ENCODE measurements around the gene CACNA1C. TPM values are rescaled to one million over a fixed set of nuclear protein-coding genes. Genes with fewer than 3 reads are reported as not detected.

The CACNA1C gene
- total RNA-seq, 5 donors from 2014 or later (not counting 1 experiment from before 2014, with no cell fraction given) = 0.10 to 0.26 (median 0.16) TPM

DNA sequence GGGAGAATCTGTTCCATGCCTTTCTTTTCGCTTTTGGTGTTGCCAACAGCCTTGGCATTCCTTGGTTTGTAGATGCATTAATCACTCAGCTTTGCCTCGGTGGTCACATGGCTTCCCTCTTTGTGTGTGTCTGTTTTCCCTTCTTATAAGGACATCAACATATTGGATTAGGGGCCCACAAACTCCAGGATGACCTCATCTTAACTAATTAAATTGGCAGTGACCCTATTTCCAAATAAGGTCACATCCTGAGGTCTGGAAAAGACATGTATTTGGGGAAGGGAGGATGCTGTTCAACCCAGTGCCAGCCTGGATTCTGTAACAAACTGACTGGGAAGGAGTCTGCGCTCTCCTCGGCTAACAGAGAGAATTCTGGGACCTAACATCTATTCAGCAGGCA lies 376.2 kb downstream of the CACNA1C start:
- CTCF ChIA-PET = no interaction called here
- no peak overlapping the region for H3K27ac Mint-ChIP-seq

DNA sequence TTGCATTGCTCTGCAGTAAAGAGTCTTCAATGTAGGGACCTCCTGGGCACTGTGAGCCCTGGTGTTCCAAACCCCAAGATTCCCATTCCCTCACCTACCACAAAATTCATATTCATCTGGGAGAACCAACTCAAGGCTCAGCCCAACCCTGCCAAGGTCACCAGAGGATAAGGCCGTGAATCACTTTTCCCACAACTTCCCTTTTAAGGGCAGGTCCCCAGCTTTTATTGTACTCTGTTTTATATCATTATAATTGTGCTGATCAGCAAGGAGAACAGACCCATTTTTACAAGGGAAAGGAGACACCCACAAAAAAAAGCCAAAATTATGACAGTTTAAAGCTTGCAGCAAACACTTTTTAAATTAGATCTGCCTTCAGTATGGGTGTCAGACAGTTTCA lies 379.0 kb downstream of the CACNA1C start:
- Mint-ChIP-seq H3K4me3 (no peak overlapping the region), H3K27ac (no peak overlapping the region), H3K4me1 (no peaks in the 10 kb centered on the region), H3K27me3 (peaks cover 14 to 19% of the 10 kb centered on the region in 2 donors), H3K9me3 (no peaks in the 10 kb centered on the region), H3K36me3 (no peaks in the 10 kb centered on the region)
- Histone ChIP-seq H3K27me3 (replicated peaks in 1 of 2; ENCODE audit: control insufficient read depth in 2 of 2, extremely low read depth in 1 of 2, insufficient read depth in 2 of 2, low read length in 1 of 2) (peaks cover 0 to 28% of the 10 kb centered on the region in 2 experiments), H3K4me3 (ENCODE audit: control insufficient read depth in 1 of 2, extremely low read depth in 1 of 2, low read length in 1 of 2) (no peak overlapping the region), H3K36me3 (ENCODE audit: control insufficient read depth in 2 of 2, extremely low read depth in 1 of 2, insufficient read depth in 1 of 2, low read length in 1 of 2) (no peaks in the 10 kb centered on the region), H3K27ac (ENCODE audit: low read length) (no peak overlapping the region), H3K9me3 (no peaks in the 10 kb centered on the region), H3K4me1 (ENCODE audit: control insufficient read depth in 1 of 2, extremely low read depth in 1 of 2, insufficient read depth in 2 of 2, low read length in 2 of 2) (no peaks in the 10 kb centered on the region)
- ChIA-PET CTCF (no interaction called here), POLR2A (no interaction called here)
- ATAC-seq (replicated peaks in 1 of 4) (no peak), DNase-seq (no peak)
- no CpG with 5 or more reads among the region's 1 CpG for WGBS (ENCODE audit: insufficient coverage)

More for the DNA sequence above, 376.2 kb downstream of the CACNA1C start:
- H3K36me3 ChIP-seq (ENCODE audit: control insufficient read depth in 2 of 2, extremely low read depth in 1 of 2, insufficient read depth in 1 of 2, low read length in 1 of 2) = no peaks in the 10 kb centered on the region
- Mint-ChIP-seq H3K4me3 (no peak overlapping the region), H3K27me3 (peaks cover 6 to 17% of the 10 kb centered on the region in 2 donors), H3K9me3 (peaks cover 0 to 7% (median 0%) of the 10 kb centered on the region in 3 donors), H3K36me3 (no peaks in the 10 kb centered on the region), H3K4me1 (no peaks in the 10 kb centered on the region)
- peaks cover 0 to 16% of the 10 kb centered on the region in 2 experiments for H3K27me3 ChIP-seq (replicated peaks in 1 of 2; ENCODE audit: control insufficient read depth in 2 of 2, extremely low read depth in 1 of 2, insufficient read depth in 2 of 2, low read length in 1 of 2)
- no peak overlapping the region for H3K4me3 ChIP-seq (ENCODE audit: control insufficient read depth in 1 of 2, extremely low read depth in 1 of 2, low read length in 1 of 2)
- no peak overlapping the region for H3K27ac ChIP-seq (ENCODE audit: low read length)
- DNase-seq = no peak
- ATAC-seq (replicated peaks in 1 of 4) = no peak
- H3K4me1 ChIP-seq (ENCODE audit: control insufficient read depth in 1 of 2, extremely low read depth in 1 of 2, insufficient read depth in 2 of 2, low read length in 2 of 2) = no peaks in the 10 kb centered on the region
- H3K9me3 ChIP-seq = no peaks in the 10 kb centered on the region
- POLR2A ChIA-PET = no interaction called here
- WGBS (ENCODE audit: insufficient coverage) = 60% methylated on average over 1 of the region's 4 CpGs

DNA sequence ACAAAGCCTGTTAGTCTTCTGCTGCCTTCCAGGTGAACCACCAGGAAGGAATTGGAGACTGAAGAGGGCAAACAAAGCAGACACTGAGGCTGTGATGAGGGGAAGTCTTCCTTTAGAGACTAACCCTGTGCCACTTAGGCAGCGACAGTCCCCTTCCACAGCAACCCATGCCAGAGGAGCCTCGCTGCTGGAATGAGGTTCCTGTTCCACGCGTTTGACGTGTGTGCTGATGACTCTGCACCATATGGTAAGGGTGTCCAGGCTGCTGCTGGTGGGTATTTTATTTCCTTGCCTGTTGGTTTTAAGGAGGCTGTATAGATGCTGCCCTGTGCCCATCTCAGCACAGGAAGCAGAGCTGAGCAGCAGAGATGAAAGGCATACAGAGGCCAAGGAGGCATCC lies 380.1 kb downstream of the CACNA1C start:
- no CpG with 5 or more reads among the region's 5 CpGs for WGBS (ENCODE audit: insufficient coverage)
- H3K36me3 ChIP-seq (ENCODE audit: control insufficient read depth in 2 of 2, extremely low read depth in 1 of 2, insufficient read depth in 1 of 2, low read length in 1 of 2) = no peaks in the 10 kb centered on the region
- no peaks in the 10 kb centered on the region for H3K9me3 ChIP-seq
- no peaks in the 10 kb centered on the region for H3K4me1 ChIP-seq (ENCODE audit: control insufficient read depth in 1 of 2, extremely low read depth in 1 of 2, insufficient read depth in 2 of 2, low read length in 2 of 2)
- Mint-ChIP-seq H3K4me3 (no peak overlapping the region), H3K36me3 (no peaks in the 10 kb centered on the region), H3K27ac (no peak overlapping the region), H3K9me3 (peaks cover 0 to 6% (median 0%) of the 10 kb centered on the region in 3 donors), H3K4me1 (no peaks in the 10 kb centered on the region), H3K27me3 (peaks cover 14 to 19% of the 10 kb centered on the region in 2 donors)
- ATAC-seq (replicated peaks in 1 of 4) (no peak), DNase-seq (no peak)
- H3K27me3 ChIP-seq (replicated peaks in 1 of 2; ENCODE audit: control insufficient read depth in 2 of 2, extremely low read depth in 1 of 2, insufficient read depth in 2 of 2, low read length in 1 of 2) = peaks cover 0 to 28% of the 10 kb centered on the region in 2 experiments
- ChIA-PET CTCF (no interaction called here), POLR2A (no interaction called here)
- H3K27ac ChIP-seq (ENCODE audit: low read length) = no peak overlapping the region
- no peak overlapping the region for H3K4me3 ChIP-seq (ENCODE audit: control insufficient read depth in 1 of 2, extremely low read depth in 1 of 2, low read length in 1 of 2)

DNA sequence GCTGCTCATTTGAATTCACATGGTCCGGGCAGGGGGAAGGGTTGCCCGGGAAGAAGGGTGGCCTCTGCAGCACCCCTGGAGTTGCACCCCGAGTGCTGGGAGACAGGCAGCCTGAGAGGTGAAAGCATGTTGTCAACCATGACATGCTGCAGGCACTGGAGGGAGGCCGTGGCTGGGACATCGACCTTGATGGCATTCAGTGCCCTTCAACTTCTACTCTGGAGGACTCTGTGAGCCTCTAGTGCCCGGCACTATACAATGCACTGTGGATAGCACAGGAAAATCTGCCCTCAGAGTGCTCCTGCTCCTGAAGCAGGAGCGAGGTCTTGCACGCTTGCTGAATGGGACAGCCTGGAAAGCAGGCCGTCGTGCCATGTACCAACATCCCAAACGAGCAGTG lies 382.7 kb downstream of the CACNA1C start:
- 81% methylated on average over 10 of the region's 11 CpGs for WGBS (ENCODE audit: insufficient coverage)

DNA sequence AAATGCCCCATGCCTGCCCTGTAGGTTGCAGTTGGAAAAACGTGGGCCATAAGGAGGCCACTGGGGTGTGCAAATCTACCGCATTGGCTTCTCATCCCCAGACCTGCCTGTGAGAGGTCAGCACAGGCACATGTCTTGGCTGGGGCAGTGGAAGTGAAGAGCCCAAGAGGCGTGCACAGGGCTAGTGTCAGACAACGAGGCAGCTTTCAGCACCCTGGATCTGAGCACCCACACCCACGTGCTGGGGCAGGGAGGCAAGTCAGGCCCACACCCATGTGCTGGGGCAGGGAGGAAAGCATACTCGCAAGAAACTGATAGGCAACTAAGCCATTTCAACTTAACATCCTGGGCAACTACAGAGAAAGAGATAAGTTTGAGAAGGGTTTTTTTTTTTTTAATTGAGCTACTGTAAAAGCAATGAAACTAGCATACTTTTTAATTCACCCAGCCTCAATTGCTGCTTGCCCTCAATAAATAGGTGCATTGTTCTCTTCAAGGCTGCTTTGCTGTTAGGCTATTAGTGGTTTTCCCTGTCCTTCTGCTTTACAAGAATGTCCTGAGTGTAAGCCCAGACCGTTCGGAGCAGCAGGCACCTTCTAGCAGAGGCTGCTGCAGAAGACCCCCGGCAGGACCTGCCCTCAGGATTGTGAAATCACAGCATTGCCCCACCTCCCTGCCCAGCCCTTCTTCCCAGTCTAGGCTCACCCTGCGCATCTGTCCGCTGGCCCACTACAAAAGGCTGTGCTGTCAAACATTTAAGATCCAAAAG lies 386.7 kb downstream of the CACNA1C start:
- Histone ChIP-seq H3K4me1 (ENCODE audit: control insufficient read depth in 1 of 2, extremely low read depth in 1 of 2, insufficient read depth in 2 of 2, low read length in 2 of 2) (no peaks in the 10 kb centered on the region), H3K36me3 (ENCODE audit: control insufficient read depth in 2 of 2, extremely low read depth in 1 of 2, insufficient read depth in 1 of 2, low read length in 1 of 2) (no peaks in the 10 kb centered on the region), H3K27me3 (replicated peaks in 1 of 2; ENCODE audit: control insufficient read depth in 2 of 2, extremely low read depth in 1 of 2, insufficient read depth in 2 of 2, low read length in 1 of 2) (peaks cover 0 to 20% of the 10 kb centered on the region in 2 experiments), H3K4me3 (ENCODE audit: control insufficient read depth in 1 of 2, extremely low read depth in 1 of 2, low read length in 1 of 2) (no peak overlapping the region), H3K27ac (ENCODE audit: low read length) (no peak overlapping the region), H3K9me3 (no peaks in the 10 kb centered on the region)
- WGBS (ENCODE audit: insufficient coverage) = 70% methylated on average over 7 of the region's 11 CpGs
- DNase-seq (no peak), ATAC-seq (replicated peaks in 1 of 4) (no peak)
- Mint-ChIP-seq H3K4me1 (no peaks in the 10 kb centered on the region), H3K36me3 (no peaks in the 10 kb centered on the region), H3K4me3 (no peak overlapping the region), H3K27ac (no peak overlapping the region), H3K27me3 (peaks cover 9 to 16% of the 10 kb centered on the region in 2 donors), H3K9me3 (peaks cover 0 to 15% (median 0%) of the 10 kb centered on the region in 3 donors)
- POLR2A ChIA-PET = interaction anchor here in 1 of 2 donors (0.6 kb wide), 1 partner anchor 247 kb away, joined by 3 read pairs; no protein-coding TSS in a partner anchor
- CTCF ChIA-PET = no interaction called here

More for the DNA sequence above, 382.7 kb downstream of the CACNA1C start:
- Histone ChIP-seq H3K4me1 (ENCODE audit: control insufficient read depth in 1 of 2, extremely low read depth in 1 of 2, insufficient read depth in 2 of 2, low read length in 2 of 2) (no peaks in the 10 kb centered on the region), H3K27me3 (replicated peaks in 1 of 2; ENCODE audit: control insufficient read depth in 2 of 2, extremely low read depth in 1 of 2, insufficient read depth in 2 of 2, low read length in 1 of 2) (peaks cover 0 to 28% of the 10 kb centered on the region in 2 experiments), H3K9me3 (no peaks in the 10 kb centered on the region), H3K27ac (ENCODE audit: low read length) (no peak overlapping the region), H3K36me3 (ENCODE audit: control insufficient read depth in 2 of 2, extremely low read depth in 1 of 2, insufficient read depth in 1 of 2, low read length in 1 of 2) (no peaks in the 10 kb centered on the region), H3K4me3 (ENCODE audit: control insufficient read depth in 1 of 2, extremely low read depth in 1 of 2, low read length in 1 of 2) (no peak overlapping the region)
- H3K9me3 Mint-ChIP-seq = peaks cover 0 to 12% (median 0%) of the 10 kb centered on the region in 3 donors
- no peak overlapping the region for H3K27ac Mint-ChIP-seq
- ChIA-PET CTCF (no interaction called here), POLR2A (no interaction called here)
- no peak overlapping the region for H3K4me3 Mint-ChIP-seq
- ATAC-seq (replicated peaks in 1 of 4) = no peak
- H3K36me3 Mint-ChIP-seq = no peaks in the 10 kb centered on the region
- H3K27me3 Mint-ChIP-seq = peaks cover 11 to 19% of the 10 kb centered on the region in 2 donors
- no peaks in the 10 kb centered on the region for H3K4me1 Mint-ChIP-seq
- DNase-seq = no peak

DNA sequence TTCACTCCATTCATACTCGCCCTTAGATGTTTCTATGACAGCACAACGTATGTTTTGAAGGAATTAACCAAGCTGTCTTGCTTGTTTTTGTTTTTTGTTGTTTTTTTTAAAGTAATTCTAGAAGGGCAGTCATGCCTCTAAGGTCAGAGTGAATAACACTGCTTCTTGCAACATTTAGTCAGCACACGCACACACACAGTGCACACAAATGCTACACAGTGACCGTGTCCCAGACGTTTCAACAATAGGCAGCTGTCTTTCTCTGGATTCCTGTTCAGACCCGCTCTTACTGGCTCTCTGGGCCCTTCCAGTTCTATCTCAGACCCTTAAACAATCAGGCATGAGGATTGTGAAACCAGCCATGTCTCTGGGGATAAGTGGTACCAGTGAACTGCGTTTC lies 391.0 kb downstream of the CACNA1C start:
- no peak for ATAC-seq (replicated peaks in 1 of 4)
- H3K27ac Mint-ChIP-seq = no peak overlapping the region
- no peaks in the 10 kb centered on the region for H3K4me1 Mint-ChIP-seq
- CTCF ChIA-PET = no interaction called here
- H3K27me3 ChIP-seq (replicated peaks in 1 of 2; ENCODE audit: control insufficient read depth in 2 of 2, extremely low read depth in 1 of 2, insufficient read depth in 2 of 2, low read length in 1 of 2) = peaks cover 0 to 13% of the 10 kb centered on the region in 2 experiments
- no peak overlapping the region for H3K4me3 ChIP-seq (ENCODE audit: control insufficient read depth in 1 of 2, extremely low read depth in 1 of 2, low read length in 1 of 2)
- no peaks in the 10 kb centered on the region for H3K9me3 ChIP-seq
- H3K4me1 ChIP-seq (ENCODE audit: control insufficient read depth in 1 of 2, extremely low read depth in 1 of 2, insufficient read depth in 2 of 2, low read length in 2 of 2) = no peaks in the 10 kb centered on the region
- H3K27me3 Mint-ChIP-seq = peaks cover 8% of the 10 kb centered on the region in 2 donors
- DNase-seq = no peak
- no peak overlapping the region for H3K4me3 Mint-ChIP-seq
- no peaks in the 10 kb centered on the region for H3K36me3 Mint-ChIP-seq
- H3K36me3 ChIP-seq (ENCODE audit: control insufficient read depth in 2 of 2, extremely low read depth in 1 of 2, insufficient read depth in 1 of 2, low read length in 1 of 2) = no peaks in the 10 kb centered on the region
- peaks cover 0 to 3% (median 0%) of the 10 kb centered on the region in 3 donors for H3K9me3 Mint-ChIP-seq
- WGBS (ENCODE audit: insufficient coverage) = 83% methylated on average over 4 of the region's 7 CpGs
- POLR2A ChIA-PET = no interaction called here
- H3K27ac ChIP-seq (ENCODE audit: low read length) = no peak overlapping the region

Data from T-cell (primary cell).